GM12873 (cell line): ENCODE measurements around the gene TBC1D8.

Experiments used
- CTCF ChIP-seq: IDR thresholded peaks from 2 replicates; pipeline ENCODE4 v1.5.1; 2012; ENCODE audit warnings: low read depth, mild to moderate bottlenecking, moderate library complexity, low read length, control low read depth; ENCODE audit not compliant: insufficient read depth; ENCODE audit errors: missing control alignments

The TBC1D8 gene

GRCh38 chr2:101107241-101107640 lies 43.9 kb downstream of the TBC1D8 start:
- TF ChIP-seq CTCF = no peak

- no peak for TF ChIP-seq CTCF
Observed at GRCh38 chr2:101106453-101107181, 44.6 kb downstream of the TBC1D8 start.

- TF ChIP-seq CTCF = no peak
Observed at GRCh38 chr2:101105654-101106053, 45.5 kb downstream of the TBC1D8 start.

GRCh38 chr2:101097638-101098037 lies 53.5 kb downstream of the TBC1D8 start:
- no peak for TF ChIP-seq CTCF

GRCh38 chr2:101096619-101097142 lies 54.5 kb downstream of the TBC1D8 start:
- TF ChIP-seq CTCF = no peak

- no peak for TF ChIP-seq CTCF
Observed at GRCh38 chr2:101094351-101094750, 56.8 kb downstream of the TBC1D8 start.

GRCh38 chr2:101089942-101090799 lies 61.0 kb downstream of the TBC1D8 start:
- no peak for TF ChIP-seq CTCF
